ENCODE measurements around the gene GANC.

GRCh38 chr15:42401544-42402454, 128.8 kb downstream of the GANC start:
- TF ChIP-seq, protein P1, sequence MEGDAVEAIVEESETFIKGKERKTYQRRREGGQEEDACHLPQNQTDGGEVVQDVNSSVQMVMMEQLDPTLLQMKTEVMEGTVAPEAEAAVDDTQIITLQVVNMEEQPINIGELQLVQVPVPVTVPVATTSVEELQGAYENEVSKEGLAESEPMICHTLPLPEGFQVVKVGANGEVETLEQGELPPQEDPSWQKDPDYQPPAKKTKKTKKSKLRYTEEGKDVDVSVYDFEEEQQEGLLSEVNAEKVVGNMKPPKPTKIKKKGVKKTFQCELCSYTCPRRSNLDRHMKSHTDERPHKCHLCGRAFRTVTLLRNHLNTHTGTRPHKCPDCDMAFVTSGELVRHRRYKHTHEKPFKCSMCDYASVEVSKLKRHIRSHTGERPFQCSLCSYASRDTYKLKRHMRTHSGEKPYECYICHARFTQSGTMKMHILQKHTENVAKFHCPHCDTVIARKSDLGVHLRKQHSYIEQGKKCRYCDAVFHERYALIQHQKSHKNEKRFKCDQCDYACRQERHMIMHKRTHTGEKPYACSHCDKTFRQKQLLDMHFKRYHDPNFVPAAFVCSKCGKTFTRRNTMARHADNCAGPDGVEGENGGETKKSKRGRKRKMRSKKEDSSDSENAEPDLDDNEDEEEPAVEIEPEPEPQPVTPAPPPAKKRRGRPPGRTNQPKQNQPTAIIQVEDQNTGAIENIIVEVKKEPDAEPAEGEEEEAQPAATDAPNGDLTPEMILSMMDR (IDR thresholded peaks at IDR 0.05), result no peak
- TF ChIP-seq POLR2A (IDR thresholded peaks at IDR 0.05), result no peak
